Gastroesophageal sphincter (tissue), 4 donors: ENCODE measurements around the gene DIAPH2. TPM values are rescaled to one million over a fixed set of nuclear protein-coding genes. Genes with fewer than 3 reads are reported as not detected.

Source experiments
- ATAC-seq: fragments of 150-250 bp; one replicate; pipeline ENCODE4 v1.9.1; 2016; ENCODE audit warnings: mild to moderate bottlenecking, moderate library complexity
- H3K27ac ChIP-seq, 4 donors: fragments of 200-600 bp; sonication (generic) in 3 of 4; 1 replicate in 3 of 4; 2 replicates in 1 of 4; pipeline ENCODE4 v1.5.1; 2016 to 2019
- H3K27me3 ChIP-seq: fragments of 200-600 bp; sonication (generic); one replicate; pipeline ENCODE4 v1.5.1; 2019
- H3K36me3 ChIP-seq, 2 donors: fragments of 200-600 bp; sonication (generic); one replicate each; pipeline ENCODE4 v1.5.1; 2019; ENCODE audit warnings: control low read depth in 1 of 2
- H3K4me1 ChIP-seq, 3 donors: fragments of 200-600 bp; sonication (generic); 1 replicate in 2 of 3; 2 replicates in 1 of 3; pipeline ENCODE4 v1.5.1; 2016 to 2019; ENCODE audit warnings: control low read depth in 2 of 3
- H3K4me3 ChIP-seq, 2 donors: fragments of 200-600 bp; sonication (generic); one replicate each; pipeline ENCODE4 v1.5.1; 2019; ENCODE audit warnings: mild to moderate bottlenecking in 1 of 2, moderate library complexity in 1 of 2
- H3K9me3 ChIP-seq, 3 donors: fragments of 200-600 bp; sonication (generic); one replicate each; pipeline ENCODE4 v1.5.1; 2017 to 2019; ENCODE audit warnings: control low read depth in 2 of 3
- CTCF ChIP-seq, 4 experiments: fragments of 200-600 bp in 2 of 4; fragments of 450-650 bp in 2 of 4; sonication (generic) in 1 of 4; IDR thresholded peaks; one replicate each; pipeline ENCODE4 v1.5.1; 2017 to 2019; ENCODE audit warnings: antibody characterized with exemption in 4 of 4, mild to moderate bottlenecking in 2 of 4, moderate library complexity in 2 of 4
- EP300 ChIP-seq: sonication (generic); formaldehyde crosslinking; IDR thresholded peaks from one replicate; pipeline ENCODE4 v1.6.1; 2017; ENCODE audit warnings: antibody characterized with exemption, mild to moderate bottlenecking
- POLR2A ChIP-seq, 2 donors: fragments of 450-650 bp; IDR thresholded peaks; one replicate each; pipeline ENCODE4 v1.6.1; 2017; ENCODE audit warnings: antibody characterized with exemption in 2 of 2, mild to moderate bottlenecking in 2 of 2, moderate library complexity in 1 of 2
- POLR2AphosphoS5 ChIP-seq: sonication (generic); formaldehyde crosslinking; IDR thresholded peaks from one replicate; pipeline ENCODE4 v1.6.1; 2017; ENCODE audit warnings: antibody characterized with exemption
- WGBS, 2 donors: methylation state at CpG; one replicate each; pipeline ENCODE4 v1.1.5; 2018; ENCODE audit warnings: low coverage in 1 of 2; 5-methylcytosine and 5-hydroxymethylcytosine counted together
- total RNA-seq, 4 donors: library from RNA; depleted of rRNA; stranded (reverse); fragments of >200 nt; gene quantifications; one replicate each; pipeline ENCODE4 v1.1.0, GENCODE V29; 2016

The DIAPH2 gene
- 10 to 100 TPM; 46.1 to 93.9 (median 76.5) TPM for total RNA-seq

- Histone ChIP-seq H3K27me3 (no peaks in the 10 kb centered on the region), H3K9me3 (no peaks in the 10 kb centered on the region), H3K36me3 (no peaks in the 10 kb centered on the region), H3K27ac (peak within 1 kb of the TSS; percentile 87 to 88 (median 87)), H3K4me3 (peak within 1 kb of the TSS; percentile 76 to 82), H3K4me1 (peaks cover 0 to 18% (median 2%) of the 10 kb centered on the region in 3 donors)
- peak; percentile 90 for ATAC-seq
- WGBS, 2 donors: 4% methylated on average over 5 of the region's 57 CpGs; no CpG with 5 or more reads in 1 of the 2 donors
- TF ChIP-seq POLR2A (IDR thresholded peaks at IDR 0.05) (peak; percentile 39 to 45), POLR2AphosphoS5 (peak; percentile 59), EP300 (no peak), CTCF (IDR thresholded peaks at IDR 0.05) (peak in 3 of 4 experiments; percentile 32 to 45 (median 35))
Observed at GRCh38 chrX:96684339-96685209, at the start of gene DIAPH2. DIAPH2 (plus strand) TSS chrX:96684842.

GRCh38 chrX:96650023-96650422 lies 34.6 kb upstream of the DIAPH2 start:
- TF ChIP-seq EP300 (no peak), CTCF (IDR thresholded peaks at IDR 0.05) (no peak), POLR2A (IDR thresholded peaks at IDR 0.05) (no peak), POLR2AphosphoS5 (no peak)
- 73% methylated on average over 2 of the region's 2 CpGs; no CpG with 5 or more reads in 1 of the 2 donors for WGBS, 2 donors

GRCh38 chrX:96655947-96656623 lies 28.6 kb upstream of the DIAPH2 start:
- ATAC-seq: no peak
- 72 to 100% methylated on average over 1 to 5 of the region's 20 CpGs for WGBS, 2 donors
- Histone ChIP-seq H3K4me1 (no peaks in the 10 kb centered on the region), H3K27ac (no peak overlapping the region), H3K27me3 (no peaks in the 10 kb centered on the region), H3K4me3 (no peak overlapping the region), H3K9me3 (no peaks in the 10 kb centered on the region), H3K36me3 (no peaks in the 10 kb centered on the region)
- TF ChIP-seq EP300: no peak
- no peak for TF ChIP-seq CTCF (IDR thresholded peaks at IDR 0.05)
- no peak for TF ChIP-seq POLR2AphosphoS5
- TF ChIP-seq POLR2A (IDR thresholded peaks at IDR 0.05): no peak

More at GRCh38 chrX:96650023-96650422, 34.6 kb upstream of the DIAPH2 start:
- H3K4me3 ChIP-seq: no peak overlapping the region
- no peak overlapping the region for H3K27ac ChIP-seq
- no peaks in the 10 kb centered on the region for H3K9me3 ChIP-seq
- no peak for ATAC-seq
- no peaks in the 10 kb centered on the region for H3K36me3 ChIP-seq
- H3K4me1 ChIP-seq: no peaks in the 10 kb centered on the region
- no peaks in the 10 kb centered on the region for H3K27me3 ChIP-seq

GRCh38 chrX:96682516-96682915 lies 2.1 kb upstream of the DIAPH2 start:
- WGBS, 2 donors: 79% methylated on average over 3 of the region's 4 CpGs; no CpG with 5 or more reads in 1 of the 2 donors
- Histone ChIP-seq H3K36me3 (no peaks in the 10 kb centered on the region), H3K4me1 (no peaks in the 10 kb centered on the region), H3K9me3 (no peaks in the 10 kb centered on the region), H3K27me3 (no peaks in the 10 kb centered on the region), H3K27ac (no peak overlapping the region), H3K4me3 (no peak overlapping the region)
- ATAC-seq: no peak
- TF ChIP-seq EP300: no peak
- no peak for TF ChIP-seq POLR2A (IDR thresholded peaks at IDR 0.05)
- TF ChIP-seq POLR2AphosphoS5: no peak
- no peak for TF ChIP-seq CTCF (IDR thresholded peaks at IDR 0.05)
